HPDE6-E6E7 (cell line): ENCODE results near the gene LAMA1.
"Not testable (repeated sequence)": the region's sequence is repeated elsewhere in the genome, so short reads cannot be mapped to it uniquely, and the experiment has no call there.

ENCODE experiments used
- DNase-seq: peaks from one replicate; pipeline ENCODE4 v3.0.0; 2011; ENCODE audit warnings: missing footprints; ENCODE audit errors: extremely low spot score

LAMA1 gene

DNA sequence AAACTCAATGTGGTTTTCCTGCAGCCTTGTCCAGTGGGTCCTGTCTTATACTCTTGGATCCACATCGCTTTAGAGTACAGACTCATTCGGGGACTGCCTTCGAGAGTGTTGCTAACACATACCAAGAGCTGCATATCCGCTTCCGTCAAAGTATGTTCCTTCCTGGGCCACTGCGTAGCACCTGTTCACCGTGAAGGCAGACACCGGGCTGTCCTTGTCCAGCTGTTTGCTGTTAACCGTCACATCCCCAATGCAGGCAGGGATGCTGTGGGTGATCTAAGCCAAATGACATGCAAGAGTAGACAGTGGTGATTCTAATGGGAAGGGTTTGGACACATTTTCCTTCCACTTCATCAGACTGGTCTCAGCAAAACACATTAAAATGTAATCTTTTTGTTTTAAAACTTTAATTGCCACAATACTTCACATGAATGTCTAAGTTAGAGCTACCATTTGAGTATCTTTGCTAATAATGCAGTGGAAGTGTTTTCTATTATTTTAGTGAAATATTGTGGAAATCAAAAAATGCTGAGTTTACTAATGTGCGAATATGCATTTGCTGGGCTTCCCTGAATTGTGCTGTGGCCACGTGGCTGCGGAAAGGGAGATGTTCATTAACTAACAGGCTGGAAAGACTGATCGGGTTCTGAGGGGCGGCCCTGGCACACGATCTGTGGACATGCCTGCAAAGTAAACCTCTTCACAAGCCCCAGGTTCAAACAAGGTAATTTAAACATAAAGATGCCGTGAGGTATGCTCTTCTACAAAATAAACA, 169.1 kb downstream of the LAMA1 start:
- DNase-seq: no peak

DNA sequence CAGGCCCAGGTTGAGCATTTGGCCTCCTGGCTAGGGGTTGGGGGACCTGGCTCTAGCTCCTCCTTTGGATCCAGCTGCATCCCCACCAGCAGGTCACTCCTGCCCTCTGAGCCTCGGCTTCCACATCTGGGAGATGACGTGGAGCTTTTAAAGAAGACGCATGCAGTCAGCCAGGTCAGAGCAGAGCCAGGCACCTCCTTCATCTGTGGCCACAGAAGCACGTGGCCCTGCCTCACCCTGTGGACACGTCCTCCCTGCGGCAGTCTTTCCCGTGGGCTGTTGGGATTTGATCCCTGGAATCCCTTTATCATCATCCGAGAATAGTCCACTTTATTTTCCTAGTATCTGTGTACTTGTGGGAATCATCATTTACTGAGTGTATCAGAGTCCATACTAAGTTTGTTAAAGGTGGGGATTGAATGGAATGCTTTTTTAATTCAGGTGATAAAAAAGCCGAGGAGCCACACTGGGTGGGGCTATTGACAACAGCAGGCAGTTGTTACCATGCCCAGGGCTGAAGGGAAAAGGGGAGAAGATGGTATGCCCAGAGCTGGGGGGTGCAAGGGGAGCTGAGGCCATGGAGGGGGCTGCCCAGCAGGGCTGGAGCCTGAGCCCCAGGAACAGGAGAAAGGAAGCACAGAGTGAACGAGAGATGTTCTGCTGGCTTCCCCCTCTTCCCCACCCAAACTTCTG, 170.1 kb downstream of the LAMA1 start:
- DNase-seq: no peak

DNA sequence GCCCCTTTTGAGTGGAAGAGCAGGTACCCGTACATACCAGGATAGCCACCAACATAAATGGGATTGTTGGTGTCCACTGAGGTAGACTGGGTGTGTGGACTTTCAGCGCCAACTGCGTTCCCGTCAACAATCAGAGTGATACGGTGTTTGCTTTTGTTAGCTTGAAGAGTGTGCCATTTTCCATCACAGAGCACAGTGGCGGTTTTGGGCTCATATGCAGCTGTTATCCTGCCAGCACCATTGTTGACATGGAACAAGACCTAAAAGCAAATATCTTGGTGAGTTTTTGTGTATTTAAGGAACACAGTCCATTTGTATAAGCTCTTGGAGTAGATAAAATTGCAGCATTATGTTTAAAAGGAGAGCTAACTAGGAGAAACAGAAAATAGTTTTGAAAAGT, 174.5 kb downstream of the LAMA1 start:
- DNase-seq: no peak

DNA sequence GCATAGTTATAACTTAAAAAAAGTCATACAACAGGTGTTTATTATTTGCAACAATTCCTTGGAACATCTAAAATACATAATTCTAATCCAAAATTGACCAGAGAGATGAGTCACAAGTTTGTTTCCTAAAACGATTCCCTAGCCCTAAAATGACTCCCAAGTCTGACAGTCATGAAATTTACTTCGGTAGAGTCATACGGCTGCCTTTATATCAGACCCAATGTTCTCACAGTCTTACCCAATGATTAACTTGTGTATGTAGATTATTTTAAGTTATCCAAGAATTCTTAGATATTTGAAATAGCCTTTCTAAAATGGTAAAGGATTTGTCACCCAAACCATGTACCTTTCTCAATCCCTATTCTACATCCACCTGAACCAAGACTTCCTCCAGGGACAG, 174.9 kb downstream of the LAMA1 start:
- DNase-seq: no peak

DNA sequence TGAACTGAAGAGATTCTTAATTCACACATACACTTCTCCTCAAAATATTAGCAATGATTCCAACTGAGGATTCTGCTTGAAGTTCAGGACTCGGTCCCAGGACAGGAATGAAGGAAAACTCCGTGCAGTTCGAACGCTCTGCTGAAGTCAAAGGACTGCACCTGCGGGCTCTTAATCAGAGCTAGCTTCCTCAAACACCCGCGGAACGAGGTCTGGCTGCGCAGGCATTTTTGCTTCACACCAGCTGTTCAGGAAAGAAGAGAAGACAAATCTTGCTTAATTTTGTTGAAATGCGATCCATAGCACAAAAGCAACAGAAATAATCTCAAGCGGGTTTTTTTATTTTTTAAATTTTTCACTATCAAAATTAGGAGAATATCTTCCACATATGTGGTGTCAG, 175.6 kb downstream of the LAMA1 start:
- DNase-seq: no peak

DNA sequence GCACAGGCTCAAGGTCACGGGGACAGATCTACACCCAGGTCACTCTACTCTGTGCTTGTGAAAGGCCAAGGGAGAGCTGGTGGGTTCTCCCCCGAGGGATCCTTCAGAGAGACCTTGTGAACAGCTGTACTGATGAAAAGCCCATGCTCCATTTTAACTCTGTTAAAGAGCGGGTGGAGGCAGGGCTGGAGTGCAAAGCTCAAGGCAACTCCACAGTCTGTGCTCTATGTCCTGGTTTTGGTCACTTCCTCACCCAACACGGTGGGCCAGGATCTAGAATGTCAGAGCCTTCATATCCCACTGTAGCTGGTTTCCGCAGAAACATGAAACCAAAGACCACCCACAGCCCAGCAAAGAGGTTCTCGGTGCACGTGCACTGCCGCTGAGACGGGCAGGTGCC, 177.1 kb downstream of the LAMA1 start:
- DNase-seq: no peak

DNA sequence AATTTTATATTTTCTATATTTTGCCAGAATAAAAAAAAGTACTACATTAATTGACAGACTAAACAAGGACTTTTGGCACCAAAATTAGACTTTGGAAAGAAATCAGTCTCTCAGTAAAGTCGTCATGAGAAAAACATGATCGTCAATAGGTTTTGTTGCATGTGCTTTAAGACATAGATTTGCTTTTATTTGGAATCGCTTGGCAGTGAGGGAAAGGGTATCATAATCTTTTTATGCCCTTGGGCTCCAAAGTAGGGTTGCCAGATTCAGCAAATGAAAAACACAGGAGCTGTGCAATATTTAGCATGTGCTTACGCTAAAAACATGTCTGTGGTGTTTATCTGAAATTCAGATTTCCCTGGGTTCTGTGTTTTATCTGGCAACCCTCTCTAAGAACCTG, 177.6 kb downstream of the LAMA1 start:
- DNase-seq: no peak

DNA sequence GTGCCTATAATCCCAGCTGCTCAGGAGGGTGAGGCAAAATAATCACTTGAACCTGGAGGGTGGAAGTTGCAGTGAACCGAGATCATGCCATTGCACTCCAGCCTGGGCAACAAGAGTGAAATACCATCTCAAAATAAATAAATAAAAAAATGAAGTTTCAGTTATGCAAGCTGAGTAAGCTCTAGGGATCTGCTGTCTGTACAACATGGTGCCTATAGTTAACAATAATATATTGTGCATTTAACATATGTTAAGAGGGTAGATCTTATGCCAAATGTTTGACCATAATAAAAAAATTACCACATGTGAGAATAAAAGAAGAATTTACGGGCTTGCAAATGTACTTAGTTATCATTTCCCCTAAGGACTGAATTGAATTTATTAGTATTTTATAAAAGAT, 179.2 kb downstream of the LAMA1 start:
- not testable (repeated sequence) for DNase-seq

DNA sequence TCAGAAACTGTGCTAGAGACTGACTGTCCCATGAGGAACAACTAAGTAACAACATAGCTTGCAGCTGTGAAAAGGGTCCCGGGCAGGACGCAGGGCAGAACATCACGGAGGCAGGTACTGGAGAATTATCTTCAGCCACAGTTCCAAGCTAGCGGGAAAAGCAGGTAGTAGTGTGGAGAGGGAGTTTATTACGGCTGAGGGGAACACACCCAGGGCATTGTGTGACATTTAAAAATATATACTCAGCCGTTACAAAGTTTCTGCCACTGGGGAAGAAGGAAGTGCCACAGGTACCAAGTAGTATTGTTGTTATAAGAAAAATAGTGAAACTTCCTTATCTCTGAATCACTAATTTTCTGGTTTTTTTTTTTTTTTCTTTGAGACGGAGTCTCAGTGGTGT, 179.6 kb downstream of the LAMA1 start:
- DNase-seq: no peak

DNA sequence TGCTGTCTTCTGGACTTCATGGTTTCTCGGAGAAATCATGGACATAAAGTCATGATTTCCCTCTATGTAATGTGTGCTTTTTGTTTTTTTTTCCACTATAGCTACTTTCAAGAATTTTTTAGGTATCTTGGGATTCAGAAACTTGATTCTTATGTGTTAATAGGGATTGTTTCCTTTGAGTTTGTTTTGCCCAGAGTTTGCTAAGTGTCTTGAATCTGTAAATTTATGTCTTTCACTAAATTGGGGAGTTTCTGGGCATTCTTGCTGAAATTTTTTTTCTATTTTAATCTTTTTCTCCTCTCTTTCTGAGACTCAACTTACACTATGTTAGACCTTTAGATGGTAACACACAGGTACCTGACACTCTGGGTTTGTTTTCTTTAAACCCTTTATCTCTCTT, 182.7 kb downstream of the LAMA1 start:
- DNase-seq: no peak

DNA sequence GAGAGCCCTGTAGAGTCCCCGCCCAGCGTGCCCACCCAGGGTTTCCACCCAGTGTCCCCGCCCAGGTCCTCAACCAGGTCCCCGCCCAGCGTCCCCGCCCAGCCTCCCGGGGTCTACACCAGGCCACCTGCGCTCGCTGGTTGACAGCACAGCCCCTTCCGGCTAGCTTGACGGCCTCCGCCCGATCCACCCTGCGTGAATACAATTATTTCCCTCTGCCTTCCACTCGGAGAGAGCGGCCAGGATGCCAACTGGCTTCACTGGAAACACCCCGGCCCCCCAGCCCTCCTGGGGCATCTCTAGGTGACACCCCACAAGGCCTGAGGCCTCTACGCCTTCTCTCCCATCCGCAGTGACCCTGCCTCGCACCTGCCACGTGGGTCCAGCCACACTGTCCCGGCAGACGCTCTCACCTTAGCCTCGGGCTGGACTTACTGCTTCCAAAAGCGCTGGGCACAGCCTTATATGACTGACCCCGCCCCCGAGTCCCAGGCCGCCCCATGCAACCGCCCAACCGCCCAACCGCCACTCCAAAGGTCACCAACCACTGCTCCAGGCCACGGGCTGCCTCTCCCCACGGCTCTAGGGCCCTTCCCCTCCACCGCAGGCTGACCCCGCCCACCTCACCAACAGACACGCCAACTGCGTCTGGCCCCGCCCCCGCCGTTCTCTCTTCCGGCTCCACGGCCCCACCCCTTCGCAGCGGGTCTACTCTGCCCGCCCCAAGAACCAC, 188.1 kb downstream of the LAMA1 start:
- no peak for DNase-seq

DNA sequence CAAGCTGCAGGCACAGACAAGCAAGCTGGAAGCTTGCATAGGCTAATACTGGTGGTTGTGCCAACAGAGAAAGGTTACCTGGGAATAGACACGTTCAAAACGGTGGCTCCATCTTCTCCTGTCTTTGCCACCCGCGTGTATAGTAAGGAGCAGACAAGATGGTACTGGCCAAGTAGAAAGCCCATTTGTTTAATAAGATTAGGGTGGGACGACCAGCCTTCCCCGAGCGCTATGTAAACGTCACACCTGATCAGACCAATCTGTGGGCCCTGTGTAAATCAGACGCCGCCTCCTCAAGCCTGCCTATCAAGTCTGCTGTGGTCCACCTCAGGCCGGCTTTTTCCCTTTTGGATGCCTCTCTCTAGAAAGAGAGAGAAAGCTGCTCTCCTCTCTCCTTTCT, 189.2 kb downstream of the LAMA1 start:
- no peak for DNase-seq

DNA sequence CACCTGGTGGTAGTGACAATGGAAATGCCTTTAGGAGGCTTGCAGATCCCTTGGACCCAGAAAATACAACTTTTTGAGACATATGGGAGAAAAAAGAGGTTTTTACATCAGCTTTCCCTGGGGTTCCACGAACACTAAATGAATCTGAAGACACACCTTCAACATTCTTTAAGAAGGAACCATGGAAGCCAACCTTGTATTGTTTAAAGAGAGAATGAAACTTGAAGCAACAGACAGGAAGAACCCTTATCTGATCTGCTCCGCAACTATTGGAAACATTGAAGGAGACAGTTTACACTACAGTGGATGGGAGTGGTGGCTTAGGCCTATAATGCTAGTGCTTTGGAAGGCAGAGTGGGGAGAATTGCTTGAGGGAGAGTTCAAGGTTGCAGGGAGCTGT, 190.4 kb downstream of the LAMA1 start:
- no peak for DNase-seq

DNA sequence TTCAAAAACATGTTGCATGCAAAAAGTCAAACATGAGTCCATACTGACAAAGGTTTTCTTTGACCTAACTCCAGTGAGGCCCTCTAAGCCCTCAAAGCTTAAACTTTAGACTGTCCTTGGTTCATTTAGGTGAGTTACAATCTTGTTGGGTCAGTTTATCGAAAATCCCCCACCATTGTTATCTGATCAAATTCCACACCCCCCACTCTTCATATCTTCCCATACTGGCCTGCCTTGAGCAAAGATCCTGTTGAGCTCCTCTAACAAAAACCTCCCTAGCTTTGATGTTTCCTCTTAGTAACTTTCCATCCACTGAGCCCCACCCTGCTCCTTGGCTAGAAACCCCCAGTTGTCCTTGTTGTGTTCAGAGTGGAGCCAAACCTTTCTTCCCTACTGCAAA, 194.4 kb downstream of the LAMA1 start:
- DNase-seq: no peak

DNA sequence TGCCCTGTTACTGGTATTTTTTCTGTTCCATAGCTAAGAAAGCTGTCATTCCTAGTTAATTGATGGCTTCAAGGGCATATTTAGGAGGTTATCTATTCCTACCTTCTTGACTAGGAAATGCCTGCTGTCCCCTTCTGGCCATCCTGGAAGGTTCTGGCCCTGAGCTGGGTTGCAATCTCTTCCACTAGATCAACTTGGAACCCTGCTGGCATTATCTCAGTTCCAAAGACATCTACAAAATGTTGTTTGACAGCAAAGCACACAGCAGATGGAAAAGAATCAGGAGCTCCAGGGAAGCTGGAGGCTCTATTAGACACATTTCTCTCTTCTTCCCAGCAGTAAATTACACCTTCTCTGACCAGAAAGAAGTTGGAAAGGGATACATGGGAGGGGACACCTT, 196.0 kb downstream of the LAMA1 start:
- no peak for DNase-seq

DNA sequence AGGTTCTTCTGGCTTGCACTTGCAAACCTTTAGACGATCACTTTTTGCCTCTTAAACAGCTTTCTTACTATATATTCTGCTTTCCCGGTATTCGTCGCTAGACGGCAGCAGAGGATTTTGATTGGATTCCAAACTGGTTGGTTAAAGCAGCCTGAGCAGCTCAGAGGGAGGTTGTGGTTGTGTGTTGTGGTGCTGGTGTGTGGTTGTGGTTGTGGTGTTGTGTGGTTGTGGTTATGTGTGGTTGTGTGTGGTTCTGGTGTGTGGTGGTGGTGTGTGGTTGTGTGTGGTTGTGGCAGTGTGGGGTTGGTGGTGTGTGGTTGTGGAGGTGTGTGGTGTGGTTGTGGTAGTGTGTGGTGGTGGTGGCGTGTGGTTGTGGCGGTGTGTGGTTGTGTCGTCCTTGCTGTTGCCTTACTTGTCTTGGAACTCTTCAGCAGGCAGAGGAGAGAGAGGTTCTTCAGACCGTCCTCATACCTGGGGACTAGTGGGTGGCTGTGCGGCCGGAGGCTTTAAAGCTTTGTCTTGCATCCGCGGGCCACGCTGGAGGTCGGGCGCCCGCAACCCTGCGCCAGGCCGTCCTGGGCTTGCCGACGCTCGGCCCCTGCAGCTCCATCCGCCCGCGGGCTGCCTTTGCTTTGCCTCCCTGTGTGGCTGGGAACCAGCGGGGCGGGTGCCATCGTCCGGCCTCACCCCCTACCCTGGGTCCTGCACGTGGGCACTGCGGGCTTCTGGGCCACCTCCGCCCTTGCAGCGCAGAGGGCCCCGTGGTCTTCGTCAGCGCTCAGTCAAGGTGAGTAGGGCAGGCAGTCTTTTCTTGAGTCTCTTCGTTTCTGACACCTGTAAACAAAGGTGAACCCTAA, 197.3 kb downstream of the LAMA1 start:
- DNase-seq: peak; percentile 9

DNA sequence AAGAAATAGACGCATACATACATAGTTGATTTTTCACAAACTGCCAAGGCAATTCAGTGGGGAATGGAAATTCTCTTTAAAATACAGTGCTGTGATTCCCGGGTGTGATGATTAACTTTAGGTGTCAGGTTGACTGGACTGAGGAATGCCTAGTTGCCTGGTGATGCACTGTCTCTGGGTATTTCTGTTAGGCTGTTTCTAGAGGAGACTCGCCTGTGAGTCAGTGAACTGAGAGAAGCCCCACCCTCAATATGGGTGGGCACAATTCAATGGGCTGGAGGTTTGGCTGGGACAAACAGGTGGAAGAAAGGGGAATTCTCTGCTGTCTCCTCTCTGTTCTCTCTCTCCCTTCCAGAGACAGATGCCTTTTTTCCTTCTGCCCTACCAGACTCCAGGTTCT, 200.5 kb downstream of the LAMA1 start:
- DNase-seq: no peak

DNA sequence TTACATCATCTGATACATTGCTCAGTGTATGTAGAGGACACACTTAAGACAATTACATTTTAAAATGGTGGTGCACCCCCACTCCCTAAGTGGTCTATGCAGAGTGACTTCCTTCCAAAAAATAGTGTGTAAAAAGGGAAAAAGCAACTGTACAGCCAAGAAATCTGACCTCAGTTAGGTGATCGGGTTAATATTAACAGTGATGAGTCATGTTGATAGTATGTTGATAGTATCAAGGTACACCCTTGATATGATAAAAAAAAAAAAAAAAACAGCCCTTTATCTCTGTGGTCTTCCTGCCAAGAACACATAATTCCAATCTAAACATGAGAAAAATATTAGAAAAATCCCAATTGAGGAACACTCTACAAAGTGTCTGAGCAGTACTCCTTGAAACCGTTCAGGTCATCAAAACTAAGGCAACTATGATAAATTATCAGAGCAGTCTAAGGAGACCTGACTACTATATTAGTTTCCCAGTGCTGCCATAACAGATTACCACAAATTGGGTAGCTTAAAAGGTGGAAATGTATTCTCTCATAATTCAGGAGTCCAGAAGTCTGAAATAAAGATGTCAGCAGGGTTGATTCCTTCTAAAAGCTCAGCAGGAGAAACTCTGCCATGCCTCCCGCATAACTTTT, 216.2 kb downstream of the LAMA1 start:
- no peak for DNase-seq

DNA sequence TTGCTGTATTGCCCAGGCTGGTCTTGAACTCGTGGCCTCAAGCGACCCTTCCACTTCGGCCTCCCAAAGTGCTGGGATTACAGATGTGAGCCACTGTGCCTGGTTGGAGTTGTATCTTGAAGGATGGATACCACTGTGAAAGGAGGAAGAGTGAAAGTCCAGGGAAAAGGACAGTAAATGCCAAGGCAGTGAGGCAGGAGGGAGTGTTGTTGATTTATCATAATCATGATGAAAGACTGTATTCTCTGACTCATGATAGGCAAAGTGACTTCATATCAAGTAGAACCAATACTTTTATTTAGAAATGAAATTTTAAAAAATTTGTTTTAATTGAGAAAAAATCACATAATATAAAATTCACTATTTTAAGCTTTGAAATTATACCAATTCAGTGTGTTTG, 225.8 kb downstream of the LAMA1 start:
- no peak for DNase-seq
